Panc1 (cell line): ENCODE measurements around the gene PALD1. TPM values are rescaled to one million over a fixed set of nuclear protein-coding genes. Genes with fewer than 3 reads are reported as not detected.

Experiments used
- ATAC-seq: fragments of 200-7000 bp; cut with Tn5 transposase; 2 replicates; pipeline ENCODE4 v1.9.1; 2020; ENCODE audit warnings: mild to moderate bottlenecking, moderate library complexity
- BruUV-seq: library from RNA; stranded (reverse); fragments of 400-500 nt; replicated peaks from 2 replicates; lab custom pipeline; 2021; lab: Mats Ljungman, UMichigan
- CTCF ChIA-PET: fragments of 300-600 bp; sonication (Branson Sonifier 250); formaldehyde crosslinking; loops from one replicate; lab custom pipeline; 2022; ENCODE audit warnings: antibody characterized with exemption; lab: Charles Lee
- POLR2A ChIA-PET: fragments of 300-600 bp; sonication (Branson Sonifier 250); formaldehyde crosslinking; loops from one replicate; lab custom pipeline; 2022; ENCODE audit warnings: antibody characterized with exemption; lab: Charles Lee
- DNase-seq: peaks from one replicate; pipeline ENCODE4 v3.0.0-alpha.2; 2010; ENCODE audit warnings: low read depth, low spot score
- H3K27ac ChIP-seq: 2 replicates; pipeline ENCODE4 v1.5.1; 2011; ENCODE audit warnings: mild to moderate bottlenecking, low read length, inconsistent platforms
- H3K27me3 ChIP-seq: fragments of 200-500 bp; sonication (Bioruptor generic); 2 replicates; pipeline ENCODE4 v1.6.0; 2014; ENCODE audit warnings: low read length, inconsistent platforms; ENCODE audit not compliant: control insufficient read depth, insufficient read depth
- H3K36me3 ChIP-seq: fragments of 200-500 bp; sonication (Bioruptor generic); 2 replicates; pipeline ENCODE4 v1.5.1; 2014; ENCODE audit warnings: inconsistent platforms, mild to moderate bottlenecking, low read length, moderate library complexity; ENCODE audit not compliant: control insufficient read depth, insufficient read depth
- H3K4me1 ChIP-seq: 2 replicates; pipeline ENCODE4 v1.5.1; 2011; ENCODE audit warnings: inconsistent platforms, mild to moderate bottlenecking, low read length, moderate library complexity; ENCODE audit not compliant: control insufficient read depth, insufficient read depth
- H3K4me3 ChIP-seq, 2 experiments: 2 replicates each; pipeline ENCODE4 v1.5.1; 2011 to 2012; ENCODE audit warnings: low read depth in 2 of 2, low read length in 2 of 2, mild to moderate bottlenecking in 2 of 2, inconsistent platforms in 1 of 2, moderate library complexity in 1 of 2
- H3K9me3 ChIP-seq: fragments of 200-500 bp; sonication (Bioruptor generic); 2 replicates; pipeline ENCODE4 v1.5.1; 2014; ENCODE audit warnings: low read depth, mild to moderate bottlenecking, inconsistent platforms, low read length, moderate library complexity; ENCODE audit not compliant: control insufficient read depth, insufficient read depth
- CTCF ChIP-seq: fragments of 450-650 bp; IDR thresholded peaks from 2 replicates; pipeline ENCODE4 v1.5.1; 2017; ENCODE audit warnings: mild to moderate bottlenecking
- POLR2AphosphoS5 ChIP-seq: IDR thresholded peaks from 2 replicates; pipeline ENCODE4 v1.6.1; 2012; ENCODE audit warnings: mild to moderate bottlenecking, low read depth, low read length, moderate library complexity
- REST ChIP-seq, 2 experiments: IDR thresholded peaks; 2 replicates each; pipeline ENCODE4 v1.6.1; 2011 to 2012; ENCODE audit warnings: low read depth in 2 of 2, control low read depth in 1 of 2, low read length in 1 of 2, mild to moderate bottlenecking in 1 of 2, moderate library complexity in 1 of 2; ENCODE audit not compliant: insufficient read depth in 1 of 2
- SIN3A ChIP-seq: IDR thresholded peaks from 2 replicates; pipeline ENCODE4 v1.6.1; 2012; ENCODE audit warnings: low read depth, mild to moderate bottlenecking, low read length, moderate library complexity, borderline replicate concordance; ENCODE audit not compliant: insufficient read depth
- TCF7L2 ChIP-seq: IDR thresholded peaks from 2 replicates; pipeline ENCODE4 v1.6.1; 2011; ENCODE audit warnings: mild to moderate bottlenecking, low read depth, low read length, inconsistent platforms
- in situ Hi-C: cut with HindIII; loops from 2 replicates; pipeline ENCODE4 v1.10.0; 2016; ENCODE audit warnings: low sequenced_read_pairs, low pct_unique_long_range_greater_than_20kb
- intact Hi-C: fragments of 100-400 bp; cut with micrococcal nuclease; formaldehyde crosslinking; loops from one replicate; pipeline ENCODE4 v1.10.0; 2022; ENCODE audit not compliant: unreplicated experiment
- total RNA-seq: library from RNA; stranded (reverse); gene quantifications from one replicate; pipeline ENCODE4 v1.2.1, GENCODE V29; 2021; ENCODE audit not compliant: unreplicated experiment

The PALD1 gene
- total RNA-seq, 1 experiment from 2014 or later: 3.0 TPM

DNA sequence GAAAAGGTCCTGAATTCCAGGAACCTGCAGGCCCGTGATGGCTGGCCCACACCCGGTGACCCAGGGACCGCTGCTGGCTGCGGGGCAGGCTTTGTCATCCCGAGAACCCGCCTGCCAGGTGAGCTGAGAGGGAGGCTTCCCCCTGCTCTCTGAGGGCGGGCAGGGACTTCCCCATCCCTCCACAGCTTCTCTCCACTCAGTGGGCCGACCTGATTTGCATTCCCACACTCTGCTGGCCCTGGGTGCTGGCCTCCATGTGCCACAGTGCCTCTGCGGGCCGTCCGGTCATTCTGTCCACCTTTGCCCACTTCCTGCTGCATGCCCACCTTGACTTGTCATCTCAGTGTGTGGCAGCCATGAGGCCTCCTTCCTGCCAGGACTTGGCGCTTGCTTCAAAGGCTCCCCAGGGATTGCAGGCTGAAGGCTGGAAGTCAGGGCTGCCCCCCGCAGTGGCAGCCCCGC, 35.3 kb downstream of the PALD1 start:
- Histone ChIP-seq H3K4me3 (no peak overlapping the region), H3K36me3 (no peaks in the 10 kb centered on the region), H3K4me1 (no peaks in the 10 kb centered on the region), H3K27me3 (no peaks in the 10 kb centered on the region), H3K27ac (no peak overlapping the region), H3K9me3 (no peaks in the 10 kb centered on the region)
- ATAC-seq (no peak), DNase-seq (no peak)
- CTCF ChIA-PET: no interaction called here
- BruUV-seq: no TSS peak
- intact Hi-C loops: no loop called here
- in situ Hi-C loops: no loop called here
- POLR2A ChIA-PET: no interaction called here
- TF ChIP-seq REST (IDR thresholded peaks at IDR 0.05; ENCODE audit: insufficient read depth in 1 of 2, low read depth in 2 of 2, low read length in 1 of 2) (no peak), TCF7L2 (no peak), SIN3A (no peak), POLR2AphosphoS5 (no peak), CTCF (no peak)

DNA sequence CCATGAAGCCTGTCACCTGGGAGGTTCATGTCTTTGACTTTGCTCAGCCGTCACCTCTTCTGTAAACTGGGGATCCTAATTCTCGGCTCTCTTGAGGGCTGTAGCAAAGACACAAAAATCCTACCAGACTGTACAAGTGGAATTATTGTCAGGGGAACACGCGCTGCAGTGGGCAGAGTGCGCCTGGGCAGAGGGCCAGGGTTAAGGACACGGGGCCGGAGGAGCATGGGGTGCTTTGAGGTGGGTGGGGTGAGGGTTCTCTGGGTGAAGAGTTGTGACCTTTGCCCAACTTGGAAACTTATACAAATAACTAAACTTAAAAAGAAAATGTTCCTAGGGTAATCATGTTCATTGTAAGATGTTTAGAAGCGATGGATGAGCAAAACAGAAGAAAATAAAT, 36.0 kb downstream of the PALD1 start:
- Histone ChIP-seq H3K27me3 (no peaks in the 10 kb centered on the region), H3K4me1 (no peaks in the 10 kb centered on the region), H3K4me3 (no peak overlapping the region), H3K9me3 (no peaks in the 10 kb centered on the region), H3K27ac (no peak overlapping the region), H3K36me3 (no peaks in the 10 kb centered on the region)
- in situ Hi-C loops (no loop called here), intact Hi-C loops (no loop called here)
- DNase-seq: no peak
- CTCF ChIA-PET: no interaction called here
- no peak for ATAC-seq
- no TSS peak for BruUV-seq
- TF ChIP-seq REST (IDR thresholded peaks at IDR 0.05; ENCODE audit: insufficient read depth in 1 of 2, low read depth in 2 of 2, low read length in 1 of 2) (no peak), TCF7L2 (no peak), SIN3A (no peak), POLR2AphosphoS5 (no peak), CTCF (no peak)
- POLR2A ChIA-PET: no interaction called here
